Kidney tubule cell (primary cell): ENCODE data around the gene LLGL1.

Experiments used
- DNase-seq: peaks from one replicate; pipeline ENCODE4 v3.0.0-alpha.2; 2018; ENCODE audit warnings: low spot score

Gene LLGL1

GRCh38 chr17:18225121-18225641 lies at the start of gene LLGL1:
Gene LLGL1 (plus strand): TSS chr17:18225635. CDS start chr17:18225683, 48 bp downstream.
- DNase-seq, result peak; percentile 94

GRCh38 chr17:18176176-18176575 lies 49.3 kb upstream of the LLGL1 start:
- no peak for DNase-seq

- DNase-seq, result no peak
Observed at GRCh38 chr17:18177133-18177532, 48.3 kb upstream of the LLGL1 start.

GRCh38 chr17:18177722-18178121 lies 47.7 kb upstream of the LLGL1 start:
- DNase-seq, result no peak

- no peak for DNase-seq
Observed at GRCh38 chr17:18179196-18179595, 46.2 kb upstream of the LLGL1 start.

- DNase-seq, result no peak
Observed at GRCh38 chr17:18179804-18180203, 45.6 kb upstream of the LLGL1 start.

GRCh38 chr17:18181358-18181757 lies 44.1 kb upstream of the LLGL1 start:
- DNase-seq, result no peak

- no peak for DNase-seq
Observed at GRCh38 chr17:18182110-18182977, 43.1 kb upstream of the LLGL1 start.

GRCh38 chr17:18182978-18183333 lies 42.5 kb upstream of the LLGL1 start:
- peak; percentile 89 for DNase-seq

- DNase-seq, result peak; percentile 100
Observed at GRCh38 chr17:18183334-18184142, 41.9 kb upstream of the LLGL1 start, which contains the start of gene ALKBH5. Gene ALKBH5 (plus strand): TSS chr17:18183828. CDS start chr17:18184244, 416 bp downstream.

GRCh38 chr17:18184143-18185031 lies 41.0 kb upstream of the LLGL1 start:
- DNase-seq, result peak; percentile 36

- DNase-seq, result peak; percentile 22
Observed at GRCh38 chr17:18185391-18185790, 40.0 kb upstream of the LLGL1 start.

GRCh38 chr17:18185832-18186626 lies 39.4 kb upstream of the LLGL1 start:
- peak; percentile 34 for DNase-seq

- no peak for DNase-seq
Observed at GRCh38 chr17:18186627-18186982, 38.8 kb upstream of the LLGL1 start.

GRCh38 chr17:18187226-18187625 lies 38.2 kb upstream of the LLGL1 start:
- peak; percentile 10 for DNase-seq

GRCh38 chr17:18187821-18188761 lies 37.3 kb upstream of the LLGL1 start:
- DNase-seq, result peak; percentile 86

- DNase-seq, result no peak
Observed at GRCh38 chr17:18190628-18191235, 34.7 kb upstream of the LLGL1 start.

- DNase-seq, result peak; percentile 68
Observed at GRCh38 chr17:18191236-18191667, 34.2 kb upstream of the LLGL1 start.

GRCh38 chr17:18191967-18192366 lies 33.5 kb upstream of the LLGL1 start:
- no peak for DNase-seq
